GM23338 (cell line): ENCODE measurements around the gene LIPJ.

ENCODE experiments used
- EZH2 ChIP-seq: fragments of 200-600 bp; sonication (generic); IDR thresholded peaks from one replicate; pipeline ENCODE4 v1.8.0; 2017; ENCODE audit warnings: antibody characterized with exemption, mild to moderate bottlenecking, low read depth; ENCODE audit not compliant: unreplicated experiment
- JUNB ChIP-seq: IDR thresholded peaks from one replicate; pipeline ENCODE4 v1.6.1; 2016; ENCODE audit warnings: antibody characterized with exemption; ENCODE audit not compliant: unreplicated experiment
- POLR2AphosphoS5 ChIP-seq: IDR thresholded peaks from 2 replicates; pipeline ENCODE4 v1.6.1; 2016; ENCODE audit warnings: antibody characterized with exemption, low read depth
- TF ChIP-seq, protein P1 (sequence below), 2 experiments: fragments of 200-600 bp in 1 of 2; sonication (generic) in 1 of 2; conservative IDR thresholded peaks; 2 replicates each; pipeline versions ENCODE4 v1.5.1 to v1.6.1; 2016 to 2017; ENCODE audit warnings: antibody characterized with exemption in 2 of 2, low read depth in 2 of 2, mild to moderate bottlenecking in 2 of 2, moderate library complexity in 1 of 2

DNA sequence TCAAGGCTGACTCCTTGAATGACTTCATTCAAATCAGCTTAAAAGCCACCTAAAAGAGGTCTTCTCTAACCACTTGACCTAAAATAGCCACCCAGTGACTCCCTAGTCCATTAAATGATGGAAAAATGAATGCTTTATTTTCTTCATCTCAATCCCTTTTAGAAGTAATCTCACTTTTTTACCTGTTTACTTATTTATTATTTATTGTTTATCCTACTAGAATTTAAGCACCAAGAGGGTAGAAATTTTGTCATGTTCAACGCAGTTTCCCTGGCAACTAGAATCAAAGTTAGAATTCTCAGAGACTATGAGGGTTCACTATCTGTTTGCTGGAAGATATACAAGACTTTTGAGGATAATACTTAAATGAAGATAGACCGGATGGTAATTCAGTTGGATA, at the start of gene LIPJ:
- TF ChIP-seq, protein P1, sequence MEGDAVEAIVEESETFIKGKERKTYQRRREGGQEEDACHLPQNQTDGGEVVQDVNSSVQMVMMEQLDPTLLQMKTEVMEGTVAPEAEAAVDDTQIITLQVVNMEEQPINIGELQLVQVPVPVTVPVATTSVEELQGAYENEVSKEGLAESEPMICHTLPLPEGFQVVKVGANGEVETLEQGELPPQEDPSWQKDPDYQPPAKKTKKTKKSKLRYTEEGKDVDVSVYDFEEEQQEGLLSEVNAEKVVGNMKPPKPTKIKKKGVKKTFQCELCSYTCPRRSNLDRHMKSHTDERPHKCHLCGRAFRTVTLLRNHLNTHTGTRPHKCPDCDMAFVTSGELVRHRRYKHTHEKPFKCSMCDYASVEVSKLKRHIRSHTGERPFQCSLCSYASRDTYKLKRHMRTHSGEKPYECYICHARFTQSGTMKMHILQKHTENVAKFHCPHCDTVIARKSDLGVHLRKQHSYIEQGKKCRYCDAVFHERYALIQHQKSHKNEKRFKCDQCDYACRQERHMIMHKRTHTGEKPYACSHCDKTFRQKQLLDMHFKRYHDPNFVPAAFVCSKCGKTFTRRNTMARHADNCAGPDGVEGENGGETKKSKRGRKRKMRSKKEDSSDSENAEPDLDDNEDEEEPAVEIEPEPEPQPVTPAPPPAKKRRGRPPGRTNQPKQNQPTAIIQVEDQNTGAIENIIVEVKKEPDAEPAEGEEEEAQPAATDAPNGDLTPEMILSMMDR (conservative IDR thresholded peaks at IDR 0.05; ENCODE audit: low read depth in 2 of 2), result no peak
- TF ChIP-seq POLR2AphosphoS5, result no peak
- no peak for TF ChIP-seq EZH2
- TF ChIP-seq JUNB, result no peak
